NCI-H1105 treated with DMSO at 0.1 percent for 48 hours (cell line): ENCODE results near the gene B4GALNT1.
A peak's percentile ranks its signal among the peaks of the same experiment; 100 is the strongest.
"Not testable (repeated sequence)": the region's sequence is repeated elsewhere in the genome, so short reads cannot be mapped to it uniquely, and the experiment has no call there.

ENCODE experiments used
- DNase-seq: peaks from one replicate; lab custom pipeline; 2025; lab: John Stamatoyannopoulos, UW

B4GALNT1 gene

DNA sequence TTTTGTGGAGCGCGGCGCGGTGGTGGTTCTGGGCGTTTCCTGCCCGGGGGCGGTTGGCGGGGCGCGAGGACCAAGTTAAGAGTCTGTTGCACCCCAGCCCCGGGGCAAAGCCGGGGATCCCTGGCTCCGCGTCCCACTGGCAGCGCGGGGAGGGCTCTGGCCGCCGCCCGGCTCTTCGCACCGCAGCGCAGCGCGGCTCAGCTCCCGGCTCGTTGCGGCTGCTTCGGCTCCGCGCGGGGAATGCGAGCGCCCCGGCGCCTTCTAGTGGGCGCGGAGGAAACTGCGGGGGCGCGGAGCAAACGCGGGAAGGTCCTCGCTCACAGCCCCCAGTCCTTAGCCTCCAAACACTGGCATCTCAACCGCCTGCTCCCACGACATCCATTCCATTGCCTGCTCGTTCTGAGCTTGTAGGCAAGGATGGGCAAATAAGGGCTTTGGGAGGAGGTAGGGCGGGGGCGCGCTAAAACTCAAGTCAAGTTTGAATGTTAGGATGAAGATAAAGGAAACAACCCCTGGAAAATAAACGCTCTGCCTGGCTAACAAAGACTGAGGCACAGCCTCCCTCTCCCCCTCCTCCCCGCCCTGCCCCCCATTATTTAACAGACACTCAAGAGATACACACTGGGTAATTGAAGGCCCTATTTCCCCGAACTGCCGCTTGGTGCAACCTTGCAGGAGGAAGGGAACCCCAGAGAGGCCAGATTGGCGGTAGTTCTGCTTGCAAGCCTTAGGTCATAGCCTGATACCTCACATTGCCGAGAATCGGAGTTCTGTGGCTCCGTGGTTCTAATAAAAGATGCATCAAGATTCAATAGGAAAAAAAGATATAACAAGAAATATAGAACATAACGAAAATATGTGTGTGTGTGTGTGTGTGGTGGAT lies at the start of gene B4GALNT1:
B4GALNT1 (minus strand) TSS at position 244 of the 883 bp plus-strand sequence. CDS start 1,069 bp downstream, outside the sequence.
- peak; percentile 69 for DNase-seq

DNA sequence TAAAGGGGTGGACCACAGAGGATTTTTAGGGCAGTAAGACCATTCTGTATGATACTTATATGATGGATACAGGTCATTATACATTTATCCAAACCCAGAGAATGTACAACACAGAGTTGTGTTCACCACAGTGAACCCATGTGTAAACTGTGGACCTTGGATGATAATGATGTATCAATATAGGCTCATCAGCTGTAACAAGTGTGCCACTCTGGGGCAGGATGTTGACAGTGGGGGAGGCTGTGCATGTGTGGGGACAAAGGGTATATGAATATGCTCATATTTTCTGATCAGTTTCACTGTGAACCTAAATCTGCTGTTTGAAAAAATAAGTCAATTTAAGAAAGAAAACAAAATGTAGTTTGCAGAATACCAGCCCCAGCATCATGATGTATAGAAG lies 46.7 kb upstream of the B4GALNT1 start:
- DNase-seq = no peak

DNA sequence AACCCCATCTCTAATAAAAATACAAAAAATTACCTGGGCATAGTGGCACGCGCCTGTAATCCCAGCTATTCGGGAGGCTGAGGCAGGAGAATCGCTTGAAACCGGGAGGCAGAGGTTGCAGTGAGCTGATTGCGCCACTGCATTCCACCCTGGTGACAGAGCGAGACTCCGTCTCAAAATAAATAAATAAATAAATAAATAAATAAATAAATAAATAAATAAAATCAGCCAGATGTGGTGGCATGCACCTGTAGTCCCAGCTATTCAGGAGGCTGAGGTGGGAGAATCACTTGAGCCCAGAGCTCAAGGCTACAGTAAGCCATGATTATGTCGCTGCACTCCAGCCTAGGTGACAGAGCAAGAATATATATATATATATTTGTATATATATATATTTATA lies 44.9 kb upstream of the B4GALNT1 start:
- DNase-seq = not testable (repeated sequence)

DNA sequence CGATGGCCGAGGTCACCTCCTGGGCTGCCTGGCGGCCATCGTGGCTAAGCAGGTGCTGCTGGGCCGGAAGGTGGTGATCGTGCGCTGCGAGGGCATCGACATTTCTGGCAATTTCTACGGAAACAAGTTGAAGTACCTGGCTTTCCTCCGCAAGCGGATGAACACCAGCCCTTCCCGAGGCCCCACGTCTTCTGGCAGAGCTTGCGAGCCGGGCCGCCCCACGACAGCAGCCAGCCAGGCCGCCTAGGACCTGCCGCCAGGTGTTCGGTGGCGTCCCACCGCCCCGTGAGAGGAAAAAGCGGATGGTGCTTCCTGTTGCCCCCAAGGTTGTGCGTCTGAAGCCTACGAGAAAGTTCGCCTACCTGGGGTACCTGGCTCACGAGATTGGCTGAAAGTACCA lies 41.7 kb upstream of the B4GALNT1 start:
- no peak for DNase-seq

DNA sequence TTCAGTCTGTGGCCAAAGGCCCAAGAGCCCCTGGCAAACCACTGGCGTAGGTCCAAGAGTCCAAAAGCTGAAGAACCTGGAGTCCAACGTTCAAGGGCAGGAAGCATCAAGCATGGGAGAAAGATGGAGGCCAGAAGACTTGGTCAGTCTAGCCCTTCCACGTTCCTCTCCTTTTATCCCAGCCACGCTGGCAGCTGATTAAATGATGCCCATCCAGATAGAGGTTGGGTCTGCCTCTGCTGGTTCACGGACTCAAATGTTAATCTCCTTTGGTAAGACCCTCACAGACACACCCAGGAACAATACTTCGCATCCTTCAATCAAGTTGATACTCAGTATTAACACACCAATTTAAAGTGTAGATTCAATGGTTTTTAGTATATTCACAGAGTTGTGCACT lies 39.8 kb upstream of the B4GALNT1 start:
- DNase-seq = no peak

DNA sequence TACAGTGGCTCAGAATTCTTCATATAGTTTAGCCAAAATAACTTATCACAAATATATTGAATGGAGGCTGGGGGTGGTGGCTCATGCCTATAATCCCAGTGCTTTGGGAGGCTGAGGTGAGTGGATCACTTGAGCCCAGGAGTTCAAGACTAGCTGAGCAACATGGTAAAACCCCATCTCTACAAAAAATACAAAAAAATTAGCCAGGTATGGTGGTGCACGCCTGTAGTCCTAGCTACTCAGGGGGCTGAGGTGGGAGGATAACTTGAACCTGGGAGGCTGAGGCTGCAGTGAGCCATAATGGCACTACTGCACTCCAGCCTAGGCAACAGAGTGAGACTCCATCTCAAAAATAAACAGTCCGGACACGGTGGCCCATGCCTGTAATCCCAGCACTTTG lies 38.8 kb upstream of the B4GALNT1 start:
- DNase-seq = not testable (repeated sequence)

DNA sequence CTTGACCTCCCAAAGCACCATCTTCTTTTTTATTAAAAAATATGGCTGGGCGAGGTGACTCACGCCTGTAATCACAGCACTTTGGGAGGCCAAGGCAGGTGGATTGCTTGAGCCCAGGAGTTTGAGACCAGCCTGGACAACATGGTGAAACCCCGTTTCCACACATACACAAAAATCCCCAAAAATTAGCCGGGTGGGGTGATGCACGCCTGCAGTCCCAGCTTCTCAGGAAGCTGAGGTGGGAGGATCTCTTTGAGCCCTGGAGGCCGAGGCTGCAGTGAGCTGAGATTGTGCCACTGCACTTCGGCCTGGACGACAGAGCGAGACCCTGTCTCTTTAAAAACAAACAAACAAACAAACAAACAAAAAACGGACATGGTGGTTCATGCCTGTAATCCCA lies 36.7 kb upstream of the B4GALNT1 start:
- not testable (repeated sequence) for DNase-seq

DNA sequence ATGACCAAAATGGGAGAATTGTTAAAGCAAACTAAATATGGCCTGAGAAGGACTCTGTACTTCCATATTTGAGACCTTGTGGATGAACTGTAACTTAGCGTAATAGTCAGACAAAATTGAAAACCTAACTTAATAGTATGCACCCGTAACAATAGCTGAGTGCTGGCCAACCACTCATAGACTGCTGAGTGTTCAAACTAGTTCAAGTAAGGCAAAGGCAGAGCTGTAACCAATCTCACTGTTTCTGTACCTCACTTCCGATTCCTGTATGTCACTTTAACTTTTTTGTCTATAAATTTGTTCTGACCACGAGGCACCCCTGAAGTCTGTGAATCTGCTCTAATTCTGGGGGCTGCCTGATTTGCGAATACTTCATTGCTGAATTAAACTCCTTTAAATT lies 33.9 kb upstream of the B4GALNT1 start:
- no peak for DNase-seq

DNA sequence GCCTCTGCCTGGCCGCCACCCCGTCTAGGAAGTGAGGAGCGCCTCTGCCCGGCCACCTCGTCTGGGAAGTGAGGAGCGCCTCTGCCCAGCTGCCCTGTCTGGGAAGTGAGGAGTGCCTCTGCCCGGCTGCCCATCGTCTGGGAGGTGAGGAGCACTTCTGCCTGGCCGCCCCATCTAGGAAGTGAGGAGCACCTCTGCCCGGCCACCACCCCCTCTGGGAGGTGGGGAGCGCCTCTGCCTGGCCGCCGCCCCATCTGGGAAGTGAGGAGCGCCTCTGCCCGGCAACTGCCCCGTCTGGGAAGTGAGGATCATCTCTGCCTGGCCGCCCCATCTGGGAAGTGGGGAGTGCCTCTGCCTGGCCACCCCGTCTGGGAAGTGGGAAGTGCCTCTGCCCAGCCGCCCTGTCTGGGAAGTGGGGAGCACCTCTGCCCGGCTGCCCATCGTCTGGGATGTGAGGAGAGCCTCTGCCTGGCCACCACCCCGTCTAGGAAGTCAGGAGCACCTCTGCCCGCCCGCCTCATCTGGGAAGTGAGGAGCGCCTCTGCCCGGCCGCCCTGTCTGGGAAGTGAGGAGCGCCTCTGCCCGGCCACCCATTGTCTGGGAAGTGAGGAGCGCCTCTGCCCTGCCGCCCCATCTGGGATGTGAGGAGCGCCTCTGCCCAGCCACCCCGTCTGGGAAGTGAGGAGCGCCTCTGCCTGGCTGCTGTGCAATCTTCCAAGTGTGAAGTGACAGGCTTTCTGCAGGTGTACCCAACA lies 32.2 kb upstream of the B4GALNT1 start:
- not testable (repeated sequence) for DNase-seq

DNA sequence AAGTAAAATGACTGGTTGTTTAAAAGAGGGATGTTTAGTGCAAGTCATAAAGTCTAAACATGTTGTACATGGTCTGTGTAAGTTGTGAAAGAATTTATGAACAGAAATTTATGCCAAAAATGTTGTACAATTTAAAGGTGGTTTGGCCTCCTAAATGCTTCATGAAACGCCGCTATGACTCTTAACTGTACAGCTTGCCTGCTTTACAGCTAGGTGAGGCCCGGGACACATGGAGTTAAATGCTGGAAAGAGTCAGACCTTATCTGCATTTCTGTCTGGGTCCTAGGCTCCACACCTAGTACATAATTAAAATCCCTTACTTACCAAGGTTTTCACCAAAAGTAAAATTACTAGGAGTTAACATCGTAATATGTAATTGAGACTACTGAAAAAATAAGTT lies 28.4 kb upstream of the B4GALNT1 start:
- DNase-seq = no peak

DNA sequence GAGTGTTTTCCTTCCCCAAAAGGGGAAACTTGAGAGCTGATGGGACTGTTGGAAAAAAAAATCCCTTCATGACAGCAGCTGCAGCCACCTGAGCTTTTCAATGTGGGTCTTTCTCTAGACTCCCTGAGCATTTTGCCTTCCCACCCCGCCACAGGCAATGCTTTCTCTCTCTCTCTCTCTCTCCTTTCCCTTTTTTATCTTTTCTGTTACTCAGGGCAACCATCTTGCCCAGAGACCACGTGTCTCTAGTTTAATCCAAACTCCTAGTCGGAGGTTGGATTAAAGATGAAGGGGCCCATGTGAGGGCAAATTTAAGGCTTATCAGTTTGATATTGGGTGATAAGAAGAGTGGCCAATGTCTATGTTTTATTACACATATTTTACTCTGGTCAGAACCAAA lies 25.9 kb upstream of the B4GALNT1 start:
- no peak for DNase-seq

DNA sequence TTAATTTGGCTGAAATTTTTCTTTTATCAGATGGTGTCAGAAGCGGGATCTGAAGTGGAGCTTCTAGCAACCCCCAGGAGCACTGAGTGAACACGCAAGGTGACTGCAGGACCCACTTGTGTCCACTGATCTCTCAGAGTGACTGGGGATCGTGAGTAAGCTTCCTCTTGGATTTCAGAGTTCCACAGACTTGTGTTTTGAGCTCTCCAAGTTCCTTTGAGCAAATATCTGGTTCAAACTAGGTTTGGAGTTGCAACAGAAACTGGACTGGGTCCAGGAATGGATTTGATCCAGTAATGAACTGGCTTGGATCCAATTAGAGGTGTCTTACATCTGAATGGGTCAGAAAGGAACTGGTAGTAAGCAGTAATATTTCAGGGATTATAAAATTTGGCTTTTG lies 24.7 kb upstream of the B4GALNT1 start:
- DNase-seq = no peak

DNA sequence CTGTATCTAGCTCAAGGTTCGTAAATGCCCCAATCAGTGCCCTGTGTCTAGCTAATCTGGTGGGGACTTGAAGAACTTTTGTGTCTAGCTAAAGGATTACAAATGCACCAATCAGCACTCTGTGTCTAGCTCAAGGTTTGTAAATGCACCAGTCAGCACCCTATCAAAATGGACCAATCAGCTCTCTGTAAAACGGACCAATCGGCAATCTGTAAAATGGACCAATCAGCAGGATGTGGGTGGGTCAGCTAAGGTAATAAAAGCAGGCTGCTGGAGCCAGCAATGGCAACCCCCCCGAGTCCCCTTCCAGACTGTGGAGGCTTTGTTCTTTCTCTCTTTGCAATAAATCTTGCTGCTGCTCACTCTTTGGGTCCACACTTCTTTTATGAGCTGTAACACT lies 23.4 kb upstream of the B4GALNT1 start:
- DNase-seq = not testable (repeated sequence)

DNA sequence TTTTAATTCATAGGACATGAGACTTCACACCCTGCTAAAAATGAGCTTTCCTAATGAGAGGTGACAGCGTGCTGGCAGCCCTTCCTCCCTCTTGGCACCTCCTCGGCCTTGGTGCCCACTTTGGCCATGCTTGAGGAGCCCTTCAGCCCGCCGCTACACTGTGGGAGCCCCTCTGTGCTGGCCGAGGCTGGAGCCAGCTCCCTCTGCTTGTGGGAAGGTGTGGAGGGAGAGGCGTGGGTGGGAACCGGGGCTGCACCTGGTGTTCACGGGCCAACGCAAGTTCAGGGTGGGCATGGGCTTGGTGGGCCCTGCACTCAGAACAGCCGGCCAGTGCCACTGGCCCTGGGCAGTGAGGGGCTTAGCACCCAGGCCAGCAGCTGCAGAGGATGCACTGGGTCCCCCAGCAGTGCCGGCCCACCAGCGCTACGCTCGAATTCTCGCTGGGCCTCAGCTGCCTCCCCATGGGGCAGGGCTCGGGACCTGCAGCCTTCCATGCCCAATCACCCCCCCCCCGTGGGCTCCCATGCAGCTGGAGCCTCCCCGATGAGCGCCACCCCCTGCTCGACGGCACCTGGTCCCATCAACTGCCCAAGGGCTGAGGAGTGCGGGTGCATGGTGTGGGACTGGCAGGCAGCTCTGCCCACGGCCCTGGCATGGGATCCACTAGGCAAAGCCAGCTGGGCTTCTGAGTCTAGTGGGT lies 22.7 kb upstream of the B4GALNT1 start:
- DNase-seq = no peak

DNA sequence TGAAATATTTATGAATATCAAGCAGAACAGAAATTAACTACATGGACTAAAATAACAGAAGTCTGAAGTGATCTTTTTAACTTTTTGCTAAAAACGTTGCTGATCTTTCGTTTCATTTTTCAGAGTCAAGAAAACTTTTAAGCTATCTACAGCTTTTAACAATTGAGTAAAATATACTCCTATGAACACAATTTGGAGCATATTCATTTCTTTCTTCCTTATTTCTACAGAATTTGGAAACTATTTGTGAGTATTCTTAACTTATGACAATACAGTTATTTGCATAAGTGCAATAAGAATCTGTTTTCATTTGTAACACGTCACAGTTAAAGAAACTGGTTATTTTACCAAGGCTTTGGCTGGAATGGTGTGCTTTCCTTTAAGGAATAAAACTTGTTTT lies 21.0 kb upstream of the B4GALNT1 start:
- no peak for DNase-seq

DNA sequence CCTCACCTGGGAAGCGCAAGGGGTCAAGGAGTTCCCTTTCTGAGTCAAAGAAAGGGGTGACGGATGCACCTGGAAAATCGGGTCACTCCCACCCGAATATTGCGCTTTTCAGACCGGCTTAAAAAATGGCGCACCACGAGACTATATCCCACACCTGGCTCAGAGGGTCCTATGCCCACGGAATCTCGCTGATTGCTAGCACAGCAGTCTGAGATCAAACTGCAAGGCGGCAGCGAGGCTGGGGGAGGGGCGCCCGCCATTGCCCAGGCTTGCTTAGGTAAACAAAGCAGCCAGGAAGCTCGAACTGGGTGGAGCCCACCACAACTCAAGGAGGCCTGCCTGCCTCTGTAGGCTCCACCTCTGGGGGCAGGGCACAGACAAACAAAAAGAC lies 13.7 kb upstream of the B4GALNT1 start:
- DNase-seq = not testable (repeated sequence)

DNA sequence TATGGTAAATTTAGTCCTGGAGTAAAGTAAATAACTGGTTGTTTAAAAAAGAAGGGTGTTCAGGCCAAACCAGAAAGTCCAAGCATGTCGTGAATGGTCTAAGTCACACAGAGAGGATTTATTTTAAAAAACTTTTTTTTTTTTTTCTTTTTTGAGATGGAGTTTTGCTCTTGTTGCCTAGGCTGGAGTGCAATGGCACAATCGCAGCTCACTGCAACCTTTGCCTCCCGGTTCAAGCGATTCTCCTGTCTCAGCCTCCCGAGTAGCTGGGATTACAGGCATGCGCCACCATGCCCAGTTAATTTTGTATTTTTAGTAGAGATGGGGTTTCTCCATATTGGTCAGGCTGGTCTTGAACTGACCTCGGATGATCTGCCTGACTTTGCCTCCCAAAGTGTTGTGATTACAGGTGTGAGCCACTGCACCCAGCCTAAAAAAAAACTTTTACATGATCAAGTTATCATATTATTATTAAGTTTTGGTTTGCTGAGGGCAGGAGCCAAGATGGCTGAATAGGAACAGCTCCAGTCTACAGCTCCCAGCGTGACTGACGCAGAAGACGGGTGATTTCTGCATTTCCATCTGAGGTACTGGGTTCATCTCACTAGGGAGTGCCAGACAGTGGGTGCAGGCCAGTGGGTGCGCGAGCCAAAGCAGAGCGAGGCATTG lies 13.1 kb upstream of the B4GALNT1 start:
- DNase-seq = not testable (repeated sequence)

DNA sequence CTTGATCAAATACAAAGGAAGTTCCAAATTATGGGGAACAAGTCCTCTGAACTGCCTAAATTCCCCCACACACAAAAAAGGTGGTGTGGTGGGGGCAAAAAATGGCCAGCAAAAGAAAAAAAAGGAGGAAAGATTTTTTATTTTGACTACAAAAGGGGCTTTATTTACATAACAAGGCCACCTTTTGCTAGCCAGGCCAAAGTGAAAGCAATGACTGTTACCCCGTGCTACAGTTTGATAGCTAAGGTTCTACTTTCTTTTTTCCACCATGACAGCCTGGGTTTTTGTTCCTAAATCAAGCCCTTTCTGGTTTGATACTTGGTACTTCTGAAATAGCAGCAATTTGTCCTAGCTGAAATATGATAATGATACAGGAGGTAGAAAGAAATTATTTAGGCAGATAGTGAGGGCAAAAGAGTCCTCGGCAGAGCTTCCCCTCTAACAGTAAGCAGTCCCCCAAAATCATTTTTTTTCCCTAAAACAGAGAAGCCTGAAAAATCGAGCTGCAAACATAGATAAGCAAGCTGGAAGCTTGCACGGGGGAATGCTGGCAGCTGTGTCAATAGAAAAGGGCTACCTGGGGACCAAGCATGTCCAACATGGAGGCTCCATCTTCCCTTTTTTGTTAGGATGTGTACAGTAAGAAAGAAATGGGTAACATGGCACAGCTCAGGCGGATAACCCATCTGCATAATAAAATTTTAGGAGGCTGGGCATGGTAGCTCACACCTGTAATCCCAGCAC lies 8.9 kb upstream of the B4GALNT1 start:
- DNase-seq = no peak

DNA sequence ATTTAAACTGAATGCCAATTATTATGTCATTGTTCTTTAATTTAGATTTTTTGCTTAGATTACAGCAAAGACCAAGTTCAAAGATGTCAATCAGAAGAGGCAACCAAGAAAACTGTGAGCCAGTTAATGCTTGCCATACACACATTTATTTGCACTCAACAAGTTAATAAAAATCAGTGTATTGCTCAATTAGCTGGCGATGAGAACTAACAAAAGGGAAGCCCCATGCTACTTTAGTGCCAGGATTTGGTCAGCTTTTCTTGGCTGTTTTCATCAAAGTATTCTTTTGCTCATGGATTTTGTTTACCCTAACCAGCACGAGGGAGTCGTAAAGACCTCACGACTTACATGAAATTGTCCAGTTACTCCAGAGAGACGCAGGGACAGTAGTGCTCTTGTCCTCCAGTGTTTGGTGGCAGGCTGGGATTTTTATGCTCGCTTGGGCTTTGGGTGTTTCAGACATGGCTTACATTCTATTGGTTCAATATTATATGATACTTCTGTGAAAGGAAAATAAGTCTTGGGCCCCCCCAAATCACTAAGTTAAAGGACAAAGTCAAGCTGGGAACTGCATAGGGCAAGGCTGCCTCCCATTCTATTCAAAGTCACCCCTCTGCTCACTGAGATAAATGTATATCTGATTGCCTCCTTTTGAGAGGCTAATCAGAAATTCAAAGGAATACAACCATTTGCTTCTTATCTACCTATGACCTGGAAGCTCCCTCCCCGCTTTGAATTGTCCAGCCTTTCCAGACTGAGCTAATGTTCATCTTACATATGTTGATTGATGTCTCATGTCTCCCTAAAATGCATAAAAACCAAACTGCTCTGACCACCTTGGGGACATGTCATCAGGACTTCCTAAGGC lies 7.4 kb upstream of the B4GALNT1 start:
- no peak for DNase-seq

DNA sequence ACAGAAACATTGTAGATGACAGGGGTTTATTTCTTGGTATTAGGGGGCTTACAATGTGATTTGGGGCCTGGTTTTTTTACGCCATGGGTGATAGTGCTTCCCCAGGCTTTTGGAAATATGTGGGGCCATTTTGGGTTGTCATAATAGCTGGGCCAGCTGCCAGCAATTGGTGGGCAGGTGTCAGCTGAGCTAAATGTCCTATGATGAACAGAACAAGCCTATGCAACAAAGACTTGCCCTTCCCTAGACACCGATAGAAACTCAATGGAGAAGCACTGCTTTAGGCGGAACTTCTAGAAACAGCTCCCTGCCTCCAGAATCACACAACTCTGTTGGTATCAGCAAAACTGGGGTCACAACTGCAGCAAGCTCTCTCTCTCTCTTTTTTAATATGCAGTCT lies 5.1 kb upstream of the B4GALNT1 start:
- DNase-seq = no peak
